GM19238 (cell line): ENCODE measurements around the gene GPR108.
"Not testable (repeated sequence)": the region's sequence is repeated elsewhere in the genome, so short reads cannot be mapped to it uniquely, and the experiment has no call there.

ENCODE experiments used
- DNase-seq: peaks from one replicate; pipeline ENCODE4 v3.0.0; 2011; ENCODE audit warnings: low spot score; ENCODE audit not compliant: insufficient read length

GPR108 gene

GRCh38 chr19:6721138-6721474 lies 16.3 kb downstream of the GPR108 start:
- DNase-seq, result no peak

- no peak for DNase-seq
Observed at GRCh38 chr19:6720369-6721137, 16.8 kb downstream of the GPR108 start, which contains the start of gene C3. Gene C3, minus strand, starts transcription at chr19:6720650. Its CDS starts 61 bp downstream, at chr19:6720589.

GRCh38 chr19:6719992-6720368 lies 17.4 kb downstream of the GPR108 start:
- no peak for DNase-seq

GRCh38 chr19:6719540-6719861 lies 17.9 kb downstream of the GPR108 start:
- no peak for DNase-seq

- DNase-seq, result no peak
Observed at GRCh38 chr19:6718741-6719539, 18.4 kb downstream of the GPR108 start.

GRCh38 chr19:6718111-6718740 lies 19.2 kb downstream of the GPR108 start:
- no peak for DNase-seq

GRCh38 chr19:6717441-6717971 lies 19.9 kb downstream of the GPR108 start:
- no peak for DNase-seq

GRCh38 chr19:6717036-6717435 lies 20.3 kb downstream of the GPR108 start:
- no peak for DNase-seq

- DNase-seq, result no peak
Observed at GRCh38 chr19:6716610-6716970, 20.8 kb downstream of the GPR108 start.

GRCh38 chr19:6714749-6715555 lies 22.4 kb downstream of the GPR108 start:
- DNase-seq, result no peak

- no peak for DNase-seq
Observed at GRCh38 chr19:6713773-6714692, 23.3 kb downstream of the GPR108 start.

- DNase-seq, result no peak
Observed at GRCh38 chr19:6712692-6713670, 24.4 kb downstream of the GPR108 start.

GRCh38 chr19:6712231-6712630 lies 25.1 kb downstream of the GPR108 start:
- DNase-seq, result no peak

- no peak for DNase-seq
Observed at GRCh38 chr19:6711605-6712004, 25.8 kb downstream of the GPR108 start.

GRCh38 chr19:6711078-6711361 lies 26.4 kb downstream of the GPR108 start:
- no peak for DNase-seq

- no peak for DNase-seq
Observed at GRCh38 chr19:6710273-6711077, 26.9 kb downstream of the GPR108 start.

- DNase-seq, result no peak
Observed at GRCh38 chr19:6709549-6709948, 27.8 kb downstream of the GPR108 start.

GRCh38 chr19:6708913-6709312 lies 28.5 kb downstream of the GPR108 start:
- DNase-seq, result not testable (repeated sequence)

GRCh38 chr19:6708346-6708745 lies 29.0 kb downstream of the GPR108 start:
- DNase-seq, result no peak
